OCI-LY1 (cell line): ENCODE data around the gene MAGI1.

Source experiments
- EZH2 ChIP-seq: fragments of 200-600 bp; sonication (generic), shearing (Covaris generic); IDR thresholded peaks from 2 replicates; pipeline ENCODE4 v1.8.0; 2017; ENCODE audit warnings: borderline replicate concordance, mixed run types, mild to moderate bottlenecking, antibody characterized with exemption, low read length, moderate library complexity, mixed read lengths
- TF ChIP-seq, protein P1 (sequence below): fragments of 200-600 bp; sonication (generic), shearing (Covaris generic); IDR thresholded peaks from 2 replicates; pipeline ENCODE4 v1.5.1; 2017; ENCODE audit warnings: mild to moderate bottlenecking, antibody characterized with exemption, low read length, moderate library complexity, mixed read lengths

DNA sequence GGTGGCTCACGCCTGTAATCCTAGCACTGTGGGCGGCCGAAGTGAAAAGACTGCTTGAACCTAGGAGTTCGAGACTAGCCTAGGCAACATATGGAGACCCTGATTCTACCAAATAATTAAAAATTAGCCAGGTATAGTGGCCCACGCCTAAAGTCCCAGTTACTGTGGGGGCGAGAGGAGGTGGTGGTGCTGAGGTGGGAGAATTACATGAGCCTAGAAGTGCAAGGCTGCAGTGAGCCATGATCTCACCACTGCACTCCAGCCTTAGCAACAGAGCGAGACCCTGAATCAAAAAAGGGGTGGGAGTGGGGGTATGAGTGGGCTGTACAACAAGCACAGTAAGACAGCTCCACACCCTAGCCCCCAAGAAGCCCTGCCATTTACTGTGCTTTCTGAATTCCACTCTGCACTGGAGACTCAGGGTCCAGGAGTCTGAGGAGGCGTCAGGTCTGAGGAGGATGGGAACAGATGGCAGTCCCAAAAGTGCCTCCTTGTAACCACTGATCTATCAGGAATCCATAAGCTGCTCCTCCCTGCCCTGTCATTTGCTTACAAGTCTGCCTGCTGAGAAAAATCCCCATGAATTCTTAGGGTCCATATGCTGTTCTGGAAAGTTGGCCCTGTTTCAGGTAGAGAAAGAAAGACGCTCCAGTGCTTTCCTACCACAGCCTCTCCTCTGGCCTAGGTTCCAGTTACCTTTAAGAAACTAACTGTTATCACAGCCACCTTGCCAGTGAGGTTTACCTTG, 171.1 kb downstream of the MAGI1 start:
- no peak for TF ChIP-seq EZH2
- TF ChIP-seq, protein P1, sequence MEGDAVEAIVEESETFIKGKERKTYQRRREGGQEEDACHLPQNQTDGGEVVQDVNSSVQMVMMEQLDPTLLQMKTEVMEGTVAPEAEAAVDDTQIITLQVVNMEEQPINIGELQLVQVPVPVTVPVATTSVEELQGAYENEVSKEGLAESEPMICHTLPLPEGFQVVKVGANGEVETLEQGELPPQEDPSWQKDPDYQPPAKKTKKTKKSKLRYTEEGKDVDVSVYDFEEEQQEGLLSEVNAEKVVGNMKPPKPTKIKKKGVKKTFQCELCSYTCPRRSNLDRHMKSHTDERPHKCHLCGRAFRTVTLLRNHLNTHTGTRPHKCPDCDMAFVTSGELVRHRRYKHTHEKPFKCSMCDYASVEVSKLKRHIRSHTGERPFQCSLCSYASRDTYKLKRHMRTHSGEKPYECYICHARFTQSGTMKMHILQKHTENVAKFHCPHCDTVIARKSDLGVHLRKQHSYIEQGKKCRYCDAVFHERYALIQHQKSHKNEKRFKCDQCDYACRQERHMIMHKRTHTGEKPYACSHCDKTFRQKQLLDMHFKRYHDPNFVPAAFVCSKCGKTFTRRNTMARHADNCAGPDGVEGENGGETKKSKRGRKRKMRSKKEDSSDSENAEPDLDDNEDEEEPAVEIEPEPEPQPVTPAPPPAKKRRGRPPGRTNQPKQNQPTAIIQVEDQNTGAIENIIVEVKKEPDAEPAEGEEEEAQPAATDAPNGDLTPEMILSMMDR, result no peak
